GM18511 (cell line): Measurements from ENCODE around the gene MCEMP1.

Experiments
- ATAC-seq: cut with Tn5 transposase; IDR thresholded peaks from one replicate; pipeline ENCODE4 v1.9.1; 2021; ENCODE audit warnings: mild to moderate bottlenecking, moderate library complexity; ENCODE audit not compliant: unreplicated experiment

MCEMP1 gene

GRCh38 chr19:7670150-7670783, 6.6 kb upstream of the MCEMP1 start:
- ATAC-seq, result no peak

GRCh38 chr19:7670790-7671189, 6.1 kb upstream of the MCEMP1 start:
- no peak for ATAC-seq

GRCh38 chr19:7672522-7672921, 4.4 kb upstream of the MCEMP1 start:
- ATAC-seq, result no peak

GRCh38 chr19:7674010-7675005, 2.6 kb upstream of the MCEMP1 start:
- no peak for ATAC-seq

GRCh38 chr19:7676376-7676775, 514 bp upstream of the MCEMP1 start:
- ATAC-seq, result no peak

GRCh38 chr19:7677669-7678311, 900 bp downstream of the MCEMP1 start:
- no peak for ATAC-seq

- no peak for ATAC-seq
These were observed 2.3 kb downstream of the MCEMP1 start for GRCh38 chr19:7678971-7679751.

GRCh38 chr19:7679771-7680605, 3.1 kb downstream of the MCEMP1 start:
- ATAC-seq, result no peak

- ATAC-seq, result peak; percentile 56
These were observed 3.9 kb downstream of the MCEMP1 start, which contains the start of gene TRAPPC5 for GRCh38 chr19:7680606-7681339. TSS of gene TRAPPC5 (plus strand) at chr19:7680833. CDS start at chr19:7682254, 1,421 bp downstream.

GRCh38 chr19:7681340-7682174, 4.7 kb downstream of the MCEMP1 start:
- ATAC-seq, result peak; percentile 50

GRCh38 chr19:7682175-7682855, 5.4 kb downstream of the MCEMP1 start:
- ATAC-seq, result no peak

GRCh38 chr19:7685546-7686445, 8.9 kb downstream of the MCEMP1 start:
- ATAC-seq, result no peak

- ATAC-seq, result no peak
These were observed 10.3 kb downstream of the MCEMP1 start for GRCh38 chr19:7687177-7687576.

GRCh38 chr19:7689165-7689564, 12.3 kb downstream of the MCEMP1 start:
- no peak for ATAC-seq

- no peak for ATAC-seq
These were observed 13.9 kb downstream of the MCEMP1 start for GRCh38 chr19:7690779-7691258.

GRCh38 chr19:7691497-7691896, 14.6 kb downstream of the MCEMP1 start:
- no peak for ATAC-seq
